ENCODE results near the gene PLA1A. TPM values are rescaled to one million over a fixed set of nuclear protein-coding genes. Genes with fewer than 3 reads are reported as not detected.

Gene PLA1A
- total and polyA plus RNA-seq, 2 of the 4 experiments (the other 2 are of a cell fraction): not detected

DNA sequence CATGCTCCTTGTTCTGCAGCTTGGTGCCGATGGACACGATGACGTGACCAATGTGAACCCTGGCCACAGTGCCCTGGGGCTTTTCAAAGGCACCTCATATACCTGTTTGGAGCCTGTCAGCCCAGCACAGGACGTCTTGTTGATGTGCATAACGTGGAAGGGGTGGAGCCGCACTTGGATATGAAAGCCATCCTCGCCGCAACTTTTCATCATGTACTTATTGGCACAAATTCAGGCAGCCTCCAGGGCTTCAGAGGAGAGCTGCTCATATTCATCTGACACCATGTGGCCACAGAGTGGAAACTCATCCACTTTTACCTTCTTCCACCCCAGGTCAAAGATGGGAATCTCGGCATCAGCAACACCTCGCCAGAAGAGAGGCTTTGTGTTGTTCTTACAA is 38.0 kb downstream of the PLA1A start:
- no peak overlapping the region for H3K9ac ChIP-seq (ENCODE audit: low read depth, low read length)
- dilution Hi-C loops (cut with HindIII; ENCODE audit: low sequenced_read_pairs, unreplicated experiment) (no loop called here), intact Hi-C loops (cut with micrococcal nuclease) (no loop called here)

More for the DNA sequence above, 38.0 kb downstream of the PLA1A start:
- ATAC-seq (ENCODE audit: low read depth) (no peak), DNase-seq (no peak)
- H2AK9ac ChIP-seq (replicated peaks; ENCODE audit: low read depth, low read length, poor library complexity): no peak overlapping the region
- H4K8ac ChIP-seq (ENCODE audit: low read depth in 2 of 2, low read length in 2 of 2): no peak overlapping the region
- no peaks in the 10 kb centered on the region for H3K79me1 ChIP-seq (ENCODE audit: low read depth in 1 of 2, low read length in 2 of 2)
- BruUV-seq (replicated peaks): no TSS peak
- H3K36me3 ChIP-seq (ENCODE audit: control insufficient read depth, insufficient read depth, low read length): no peaks in the 10 kb centered on the region
- no peak overlapping the region for H3K18ac ChIP-seq (ENCODE audit: low read depth, low read length)
- no peak overlapping the region for H3K23ac ChIP-seq (ENCODE audit: low read depth, low read length)
- in situ Hi-C loops (cut with MboI; ENCODE audit: low sequenced_read_pairs): no loop called here
- no peak overlapping the region for H3K4me2 ChIP-seq (ENCODE audit: low read depth, low read length)
- H3K9me1 ChIP-seq (ENCODE audit: insufficient read depth, low read length): peaks cover 9% of the 10 kb centered on the region; the same call in 1 of the 2 replicates
- no peaks in the 10 kb centered on the region for H3K9me3 ChIP-seq (ENCODE audit: control insufficient read depth, insufficient read depth, low read length)
- H4K20me1 ChIP-seq (ENCODE audit: insufficient read depth, low read length): no peaks in the 10 kb centered on the region
- H3K4ac ChIP-seq (ENCODE audit: low read depth, low read length): no peak overlapping the region; the same call in 1 of the 2 replicates
- H2BK120ac ChIP-seq (ENCODE audit: low read depth, low read length): no peak overlapping the region
- no peak overlapping the region for H2BK15ac ChIP-seq (ENCODE audit: low read depth, low read length)
- TF ChIP-seq MAFK (IDR thresholded peaks at IDR 0.05; ENCODE audit: low read depth, low read length) (no peak), RAD21 (IDR thresholded peaks at IDR 0.05; ENCODE audit: low read length) (no peak), POLR2A (IDR thresholded peaks at IDR 0.05; ENCODE audit: low read depth, low read length) (no peak), SMC3 (IDR thresholded peaks at IDR 0.05; ENCODE audit: low read depth, low read length) (no peak), RCOR1 (IDR thresholded peaks at IDR 0.05; ENCODE audit: insufficient replicate concordance, low read length) (no peak), CEBPB (IDR thresholded peaks at IDR 0.05; ENCODE audit: low read depth, low read length) (no peak), MXI1 (IDR thresholded peaks at IDR 0.05; ENCODE audit: borderline replicate concordance, low read depth, low read length) (no peak), NFE2L2 (IDR thresholded peaks at IDR 0.05; ENCODE audit: low read depth, low read length) (no peak), CHD1 (IDR thresholded peaks at IDR 0.05; ENCODE audit: low read depth, low read length) (no peak), MAZ (IDR thresholded peaks at IDR 0.05; ENCODE audit: borderline replicate concordance, low read depth, low read length) (no peak), BHLHE40 (IDR thresholded peaks at IDR 0.05; ENCODE audit: low read depth, low read length) (no peak)
- TF ChIP-seq, protein P1, sequence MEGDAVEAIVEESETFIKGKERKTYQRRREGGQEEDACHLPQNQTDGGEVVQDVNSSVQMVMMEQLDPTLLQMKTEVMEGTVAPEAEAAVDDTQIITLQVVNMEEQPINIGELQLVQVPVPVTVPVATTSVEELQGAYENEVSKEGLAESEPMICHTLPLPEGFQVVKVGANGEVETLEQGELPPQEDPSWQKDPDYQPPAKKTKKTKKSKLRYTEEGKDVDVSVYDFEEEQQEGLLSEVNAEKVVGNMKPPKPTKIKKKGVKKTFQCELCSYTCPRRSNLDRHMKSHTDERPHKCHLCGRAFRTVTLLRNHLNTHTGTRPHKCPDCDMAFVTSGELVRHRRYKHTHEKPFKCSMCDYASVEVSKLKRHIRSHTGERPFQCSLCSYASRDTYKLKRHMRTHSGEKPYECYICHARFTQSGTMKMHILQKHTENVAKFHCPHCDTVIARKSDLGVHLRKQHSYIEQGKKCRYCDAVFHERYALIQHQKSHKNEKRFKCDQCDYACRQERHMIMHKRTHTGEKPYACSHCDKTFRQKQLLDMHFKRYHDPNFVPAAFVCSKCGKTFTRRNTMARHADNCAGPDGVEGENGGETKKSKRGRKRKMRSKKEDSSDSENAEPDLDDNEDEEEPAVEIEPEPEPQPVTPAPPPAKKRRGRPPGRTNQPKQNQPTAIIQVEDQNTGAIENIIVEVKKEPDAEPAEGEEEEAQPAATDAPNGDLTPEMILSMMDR (conservative IDR thresholded peaks at IDR 0.05; ENCODE audit: low read depth, low read length): no peak
- TF ChIP-seq, protein P2, sequence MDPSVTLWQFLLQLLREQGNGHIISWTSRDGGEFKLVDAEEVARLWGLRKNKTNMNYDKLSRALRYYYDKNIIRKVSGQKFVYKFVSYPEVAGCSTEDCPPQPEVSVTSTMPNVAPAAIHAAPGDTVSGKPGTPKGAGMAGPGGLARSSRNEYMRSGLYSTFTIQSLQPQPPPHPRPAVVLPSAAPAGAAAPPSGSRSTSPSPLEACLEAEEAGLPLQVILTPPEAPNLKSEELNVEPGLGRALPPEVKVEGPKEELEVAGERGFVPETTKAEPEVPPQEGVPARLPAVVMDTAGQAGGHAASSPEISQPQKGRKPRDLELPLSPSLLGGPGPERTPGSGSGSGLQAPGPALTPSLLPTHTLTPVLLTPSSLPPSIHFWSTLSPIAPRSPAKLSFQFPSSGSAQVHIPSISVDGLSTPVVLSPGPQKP (IDR thresholded peaks at IDR 0.05; ENCODE audit: borderline replicate concordance, low read depth, low read length): no peak
- TF ChIP-seq, protein P3, sequence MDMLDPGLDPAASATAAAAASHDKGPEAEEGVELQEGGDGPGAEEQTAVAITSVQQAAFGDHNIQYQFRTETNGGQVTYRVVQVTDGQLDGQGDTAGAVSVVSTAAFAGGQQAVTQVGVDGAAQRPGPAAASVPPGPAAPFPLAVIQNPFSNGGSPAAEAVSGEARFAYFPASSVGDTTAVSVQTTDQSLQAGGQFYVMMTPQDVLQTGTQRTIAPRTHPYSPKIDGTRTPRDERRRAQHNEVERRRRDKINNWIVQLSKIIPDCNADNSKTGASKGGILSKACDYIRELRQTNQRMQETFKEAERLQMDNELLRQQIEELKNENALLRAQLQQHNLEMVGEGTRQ (IDR thresholded peaks at IDR 0.05; ENCODE audit: low read depth, low read length): no peak
- 100% methylated on average over 1 of the region's 10 CpGs; no CpG with 5 or more reads in 1 of the 2 experiments for WGBS, 2 experiments (ENCODE audit: extremely low coverage in 2 of 2, insufficient read length in 1 of 2)
- peaks cover 18% of the 10 kb centered on the region for H3K4me1 ChIP-seq (ENCODE audit: control insufficient read depth, insufficient read depth, low read length)
- H2BK5ac ChIP-seq (ENCODE audit: low read depth, low read length, poor library complexity, severe bottlenecking): no peak overlapping the region
- H2AFZ ChIP-seq (replicated peaks; ENCODE audit: low read length, poor library complexity): no peak overlapping the region
- H3K27me3 ChIP-seq (ENCODE audit: control insufficient read depth, insufficient read depth, low read length): no peaks in the 10 kb centered on the region
- H3K4me3 ChIP-seq (ENCODE audit: insufficient read depth, low read depth, low read length): no peak overlapping the region
- H2BK20ac ChIP-seq (ENCODE audit: low read depth, low read length): no peak overlapping the region
- no peak overlapping the region for H4K5ac ChIP-seq (ENCODE audit: low read depth, low read length)
- CTCF ChIA-PET: no interaction called here
- H3K56ac ChIP-seq (ENCODE audit: extremely low read depth, insufficient read depth, low read length): no peak overlapping the region
- no peak overlapping the region for H3K27ac ChIP-seq (ENCODE audit: insufficient read depth, low read length)
- POLR2A ChIA-PET (ENCODE audit: unreplicated experiment): no interaction called here
- no peak overlapping the region for H3K14ac ChIP-seq (replicated peaks; ENCODE audit: low read depth, low read length)
- H2AK5ac ChIP-seq (ENCODE audit: low read depth, low read length): no peak overlapping the region; the same call in 1 of the 2 replicates
- H4K91ac ChIP-seq (ENCODE audit: insufficient read depth, low read depth, low read length): no peak overlapping the region

Data from IMR-90 (cell line).